ENCODE results near the gene SLC29A1. TPM values are rescaled to one million over a fixed set of nuclear protein-coding genes. Genes with fewer than 3 reads are reported as not detected.

The SLC29A1 gene
- total and polyA plus RNA-seq, 9 of the 15 experiments (the other 6 are each of a cell fraction or from before 2014, with no cell fraction given), result 18.9 to 170 (median 57.7) TPM

DNA sequence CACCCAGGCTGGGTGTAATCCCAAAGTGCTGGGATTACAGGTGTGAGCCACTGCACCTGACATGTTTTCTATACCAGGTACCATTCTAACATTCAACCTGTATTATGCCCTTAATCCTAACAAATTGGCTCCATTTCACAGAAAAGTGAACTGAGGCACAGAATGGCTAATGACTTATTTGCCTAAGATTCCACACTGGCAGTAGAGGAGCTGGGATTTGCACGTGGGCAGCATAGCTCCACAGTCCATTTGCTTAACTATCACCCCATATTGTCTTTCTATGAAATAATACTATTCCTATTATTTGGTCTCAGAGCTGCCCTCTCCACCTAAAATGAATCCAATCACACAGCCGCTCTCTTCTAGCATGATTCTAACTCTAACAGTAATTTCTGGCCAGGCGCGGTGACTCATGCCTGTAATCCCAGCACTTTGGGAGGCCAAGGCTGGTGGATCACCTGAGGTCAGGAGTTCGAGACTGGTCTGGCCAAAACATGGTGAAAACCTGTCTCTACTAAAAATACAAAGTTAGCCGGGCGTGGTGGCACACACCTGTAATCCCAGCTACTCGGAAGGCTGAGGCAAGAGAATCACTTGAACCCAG, 30.0 kb upstream of the SLC29A1 start (continued):
- TF ChIP-seq NCOA6 (IDR thresholded peaks at IDR 0.05) (no peak), ZNF224 (CRISPR knock-in tag; IDR thresholded peaks at IDR 0.05) (no peak), ZBTB8A (IDR thresholded peaks at IDR 0.05; ENCODE audit: partially characterized antibody) (no peak), THRA (IDR thresholded peaks at IDR 0.05) (no peak), MLLT1 (IDR thresholded peaks at IDR 0.05) (no peak), GABPB1 (CRISPR knock-in tag; IDR thresholded peaks at IDR 0.05) (no peak), CEBPB (tag; IDR thresholded peaks at IDR 0.05) (no peak), NFIC (IDR thresholded peaks at IDR 0.05) (no peak), RBM25 (IDR thresholded peaks at IDR 0.05; ENCODE audit: low read depth, low read length, severe bottlenecking) (peak; percentile 55), RBM14 (IDR thresholded peaks at IDR 0.05; ENCODE audit: borderline replicate concordance, insufficient read depth, low read depth, low read length) (no peak), JUND (IDR thresholded peaks at IDR 0.05; ENCODE audit: borderline replicate concordance, low read depth, low read length) (peak; percentile 60; the same call in 1 of the 2 replicates), JUND (tag; IDR thresholded peaks at IDR 0.05; ENCODE audit: borderline replicate concordance, low read depth, low read length) (0 out of 3 replicates have a peak, but pooled peaks have one; percentile 51), ZNF77 (CRISPR knock-in tag; IDR thresholded peaks at IDR 0.05) (no peak), ADNP (tag; IDR thresholded peaks at IDR 0.05) (peak; percentile 43; the same call in 1 of the 2 replicates), FOSL1 (tag; conservative IDR thresholded peaks at IDR 0.05) (peak; percentile 66), MTF1 (CRISPR knock-in tag; IDR thresholded peaks at IDR 0.05; ENCODE audit: borderline replicate concordance) (no peak), SREBF2 (CRISPR knock-in tag; IDR thresholded peaks at IDR 0.05) (no peak), PHB2 (IDR thresholded peaks at IDR 0.05; ENCODE audit: low read depth) (no peak), HNRNPH1 (optimal IDR thresholded peaks at IDR 0.05; ENCODE audit: low read depth, low read length) (no peak), ZFPM2 (CRISPR knock-in tag; IDR thresholded peaks at IDR 0.05) (no peak), SIN3B (IDR thresholded peaks at IDR 0.05; ENCODE audit: low read depth) (no peak), BCOR (IDR thresholded peaks at IDR 0.05) (peak; percentile 37; the same call in 1 of the 2 replicates), TGIF2 (CRISPR knock-in tag; IDR thresholded peaks at IDR 0.05) (no peak)
